Endodermal cell (in vitro differentiated cells): ENCODE data around the gene ZHX3. TPM values are rescaled to one million over a fixed set of nuclear protein-coding genes. Genes with fewer than 3 reads are reported as not detected.

Source experiments
- DNase-seq: peaks from one replicate; pipeline ENCODE4 v3.0.0-alpha.2; 2017
- H3K27ac ChIP-seq: 2 replicates; pipeline ENCODE4 v1.5.1; 2013; ENCODE audit warnings: mild to moderate bottlenecking, low read depth, low read length, moderate library complexity
- H3K27me3 ChIP-seq: 2 replicates; pipeline ENCODE4 v1.6.1; 2013; ENCODE audit warnings: mild to moderate bottlenecking, low read length, moderate library complexity; ENCODE audit not compliant: insufficient read depth, control insufficient read depth, poor library complexity, severe bottlenecking
- H3K36me3 ChIP-seq: 2 replicates; pipeline ENCODE4 v1.7.0; 2013; ENCODE audit warnings: mild to moderate bottlenecking, low read length, moderate library complexity; ENCODE audit not compliant: control insufficient read depth, insufficient read depth
- H3K4me1 ChIP-seq: one replicate; pipeline ENCODE4 v1.7.0; 2013; ENCODE audit warnings: low read length; ENCODE audit not compliant: control insufficient read depth, insufficient read depth
- H3K4me3 ChIP-seq: 2 replicates; pipeline ENCODE4 v1.5.1; 2013; ENCODE audit warnings: mild to moderate bottlenecking, low read length, moderate library complexity
- H3K9ac ChIP-seq: 2 replicates; pipeline ENCODE4 v1.6.1; 2013; ENCODE audit warnings: mild to moderate bottlenecking, low read length, moderate library complexity; ENCODE audit not compliant: poor library complexity, severe bottlenecking; ENCODE audit errors: extremely low read depth
- H3K9me3 ChIP-seq: 2 replicates; pipeline ENCODE4 v1.6.1; 2013; ENCODE audit warnings: mild to moderate bottlenecking, low read length, moderate library complexity; ENCODE audit not compliant: control insufficient read depth
- H3K27ac Mint-ChIP-seq: 2 replicates; pipeline ENCODE4 v1.8.0; 2020; ENCODE audit warnings: mixed read lengths
- H3K27me3 Mint-ChIP-seq: 2 replicates; pipeline ENCODE4 v1.8.0; 2021; ENCODE audit warnings: mild to moderate bottlenecking, mixed read lengths; ENCODE audit not compliant: insufficient read depth
- H3K36me3 Mint-ChIP-seq: 2 replicates; pipeline ENCODE4 v1.8.0; 2020; ENCODE audit warnings: low read depth, mixed read lengths
- H3K4me1 Mint-ChIP-seq: 2 replicates; pipeline ENCODE4 v1.8.0; 2020; ENCODE audit warnings: mixed read lengths
- H3K4me3 Mint-ChIP-seq: 2 replicates; pipeline ENCODE4 v1.8.0; 2020; ENCODE audit warnings: mild to moderate bottlenecking, moderate library complexity, mixed read lengths
- H3K9me3 Mint-ChIP-seq: 2 replicates; pipeline ENCODE4 v1.8.0; 2020; ENCODE audit warnings: mild to moderate bottlenecking, mixed read lengths
- WGBS, 2 experiments: methylation state at CpG; one replicate each; pipeline versions ENCODE4 v1.1.5 to v1.1.7; 2013; ENCODE audit warnings: missing lambda C conversion rate in 2 of 2, mixed read lengths in 1 of 2; ENCODE audit not compliant: insufficient coverage in 1 of 2, insufficient read length in 1 of 2; 5-methylcytosine and 5-hydroxymethylcytosine counted together
- total RNA-seq, 2 donors: library from RNA; stranded (reverse); fragmentation: NEBNext Ultra II Directional in 1 of 2; extraction: Animal tissue kit (Norgen Biotek cat#: 25700) in 1 of 2; gene quantifications; 2 replicates in 1 of 2; 3 replicates in 1 of 2; pipeline ENCODE4 v1.2.1, GENCODE V29; 2021
- TF ChIP-seq, protein P1 (sequence below): fragments of 200-600 bp; sonication (generic); conservative IDR thresholded peaks from 2 replicates; pipeline ENCODE4 v1.5.0; 2021; ENCODE audit warnings: antibody characterized with exemption, mild to moderate bottlenecking

Gene ZHX3
- total RNA-seq, 2 donors from 2014 or later: 5.4 to 5.5 TPM

DNA sequence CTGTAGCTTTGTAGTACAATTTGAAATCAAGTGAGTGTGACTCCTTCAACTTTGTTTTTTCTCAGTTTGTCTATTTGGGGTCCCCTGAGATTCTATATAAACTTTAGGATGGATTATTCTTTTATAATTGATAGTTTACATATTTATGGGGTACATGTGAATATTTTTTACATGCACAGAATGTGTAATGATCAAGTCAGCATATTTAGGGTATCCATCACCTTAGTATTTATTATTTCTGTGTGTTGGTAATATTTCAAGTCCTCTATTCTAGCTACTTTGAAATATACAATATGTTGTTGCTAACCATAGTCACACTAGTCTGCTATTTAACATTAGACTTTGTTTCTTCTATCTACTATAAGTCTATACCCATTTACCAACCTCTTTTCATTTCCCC lies 129.9 kb downstream of the ZHX3 start:
- no peaks in the 10 kb centered on the region for H3K27me3 Mint-ChIP-seq
- H3K36me3 Mint-ChIP-seq: no peaks in the 10 kb centered on the region
- Histone ChIP-seq H3K4me1 (no peaks in the 10 kb centered on the region), H3K27ac (no peak overlapping the region), H3K27me3 (no peaks in the 10 kb centered on the region), H3K4me3 (no peak overlapping the region), H3K9ac (no peak overlapping the region), H3K36me3 (no peaks in the 10 kb centered on the region), H3K9me3 (no peaks in the 10 kb centered on the region)
- no peaks in the 10 kb centered on the region for H3K4me1 Mint-ChIP-seq
- peaks cover 2% of the 10 kb centered on the region for H3K9me3 Mint-ChIP-seq
- no peak overlapping the region for H3K4me3 Mint-ChIP-seq
- TF ChIP-seq, protein P1, sequence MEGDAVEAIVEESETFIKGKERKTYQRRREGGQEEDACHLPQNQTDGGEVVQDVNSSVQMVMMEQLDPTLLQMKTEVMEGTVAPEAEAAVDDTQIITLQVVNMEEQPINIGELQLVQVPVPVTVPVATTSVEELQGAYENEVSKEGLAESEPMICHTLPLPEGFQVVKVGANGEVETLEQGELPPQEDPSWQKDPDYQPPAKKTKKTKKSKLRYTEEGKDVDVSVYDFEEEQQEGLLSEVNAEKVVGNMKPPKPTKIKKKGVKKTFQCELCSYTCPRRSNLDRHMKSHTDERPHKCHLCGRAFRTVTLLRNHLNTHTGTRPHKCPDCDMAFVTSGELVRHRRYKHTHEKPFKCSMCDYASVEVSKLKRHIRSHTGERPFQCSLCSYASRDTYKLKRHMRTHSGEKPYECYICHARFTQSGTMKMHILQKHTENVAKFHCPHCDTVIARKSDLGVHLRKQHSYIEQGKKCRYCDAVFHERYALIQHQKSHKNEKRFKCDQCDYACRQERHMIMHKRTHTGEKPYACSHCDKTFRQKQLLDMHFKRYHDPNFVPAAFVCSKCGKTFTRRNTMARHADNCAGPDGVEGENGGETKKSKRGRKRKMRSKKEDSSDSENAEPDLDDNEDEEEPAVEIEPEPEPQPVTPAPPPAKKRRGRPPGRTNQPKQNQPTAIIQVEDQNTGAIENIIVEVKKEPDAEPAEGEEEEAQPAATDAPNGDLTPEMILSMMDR: no peak
- DNase-seq: no peak
- no peak overlapping the region for H3K27ac Mint-ChIP-seq

DNA sequence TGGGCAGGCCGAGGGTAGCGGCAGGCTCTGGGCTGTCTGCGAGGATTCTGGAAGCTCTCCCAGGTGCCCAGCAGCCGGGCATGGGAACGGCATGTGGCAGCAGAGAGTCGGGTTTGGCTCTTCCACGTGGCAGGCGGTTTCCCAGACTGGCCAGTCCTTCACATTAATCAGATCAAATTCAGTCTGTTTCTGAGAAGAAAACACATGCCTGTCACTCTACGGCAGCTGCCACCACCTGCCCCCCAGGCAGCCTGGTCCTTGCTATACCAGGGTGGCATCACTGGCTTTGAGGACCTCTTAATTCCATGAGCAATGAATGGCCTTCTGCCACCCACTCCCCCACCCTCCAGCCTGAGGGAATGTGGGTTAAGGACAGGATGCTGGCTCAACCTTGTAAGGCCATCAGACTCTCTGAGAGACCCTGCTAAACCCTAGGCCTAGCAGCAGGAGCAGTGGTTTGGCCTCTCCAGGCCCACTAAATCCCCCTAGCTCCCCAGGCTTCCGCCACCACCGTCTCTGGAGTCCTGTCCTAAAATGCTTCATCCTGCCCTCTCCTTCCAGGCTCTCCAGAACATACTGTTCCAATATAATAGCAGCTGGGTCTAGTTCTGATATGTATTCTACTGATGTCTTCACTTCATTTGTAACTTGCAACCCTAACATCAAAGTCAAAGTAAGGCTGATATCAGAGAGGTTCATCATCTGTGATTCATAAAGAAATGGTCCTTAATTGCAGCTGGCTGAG lies 132.3 kb downstream of the ZHX3 start:
- DNase-seq: peak; percentile 32
- no peak overlapping the region for H3K9ac ChIP-seq
- no peak overlapping the region for H3K4me3 Mint-ChIP-seq
- no peaks in the 10 kb centered on the region for H3K9me3 Mint-ChIP-seq
- no peaks in the 10 kb centered on the region for H3K27me3 ChIP-seq
- no peaks in the 10 kb centered on the region for H3K9me3 ChIP-seq
- H3K27ac ChIP-seq: no peak overlapping the region
- no peaks in the 10 kb centered on the region for H3K36me3 ChIP-seq
- TF ChIP-seq, protein P1: no peak
- no peaks in the 10 kb centered on the region for H3K27me3 Mint-ChIP-seq
- H3K4me1 Mint-ChIP-seq: no peaks in the 10 kb centered on the region
- no peaks in the 10 kb centered on the region for H3K36me3 Mint-ChIP-seq
- 92 to 95% methylated on average over 9 to 11 of the region's 11 CpGs for WGBS, 2 experiments
- H3K4me3 ChIP-seq: no peak overlapping the region
- H3K4me1 ChIP-seq: no peaks in the 10 kb centered on the region
- H3K27ac Mint-ChIP-seq: no peak overlapping the region

DNA sequence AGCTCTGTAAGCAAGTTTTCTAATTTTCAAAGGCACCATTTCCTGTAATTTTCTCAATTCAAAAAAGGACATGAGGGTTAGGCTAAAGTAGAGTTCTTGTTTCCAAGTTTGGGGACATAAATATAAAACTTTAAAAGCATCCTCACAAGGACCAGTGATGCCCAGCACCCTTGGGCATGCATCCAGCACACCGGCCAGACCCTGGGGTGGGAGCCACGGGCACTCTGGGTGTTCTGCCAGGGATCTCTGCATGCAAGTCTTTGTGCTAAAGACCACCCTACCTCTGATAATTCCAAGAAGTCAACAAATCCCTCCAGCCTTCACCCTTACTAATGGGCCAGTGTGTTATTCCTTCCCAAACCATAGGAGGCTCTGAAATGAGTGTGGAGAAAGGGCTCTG lies 133.7 kb downstream of the ZHX3 start:
- Histone ChIP-seq H3K27me3 (no peaks in the 10 kb centered on the region), H3K4me1 (peaks cover under 1% of the 10 kb centered on the region), H3K9me3 (no peaks in the 10 kb centered on the region), H3K36me3 (peaks cover 6% of the 10 kb centered on the region), H3K27ac (no peak overlapping the region), H3K4me3 (no peak overlapping the region), H3K9ac (no peak overlapping the region)
- no peak overlapping the region for H3K4me3 Mint-ChIP-seq
- H3K27ac Mint-ChIP-seq: no peak overlapping the region
- TF ChIP-seq, protein P1: peak; percentile 21
- peaks cover 2% of the 10 kb centered on the region for H3K4me1 Mint-ChIP-seq
- DNase-seq: peak; percentile 27
- H3K9me3 Mint-ChIP-seq: no peaks in the 10 kb centered on the region
- H3K27me3 Mint-ChIP-seq: no peaks in the 10 kb centered on the region
- peaks cover 2% of the 10 kb centered on the region for H3K36me3 Mint-ChIP-seq
- WGBS, 2 experiments: 93% methylated on average over 2 of the region's 2 CpGs; no CpG with 5 or more reads in 1 of the 2 experiments
